HG02973 (cell line): ENCODE data around the gene VIPR2.
"Not testable (repeated sequence)": the region's sequence is repeated elsewhere in the genome, so short reads cannot be mapped to it uniquely, and the experiment has no call there.

Experiments used
- ATAC-seq: cut with Tn5 transposase; IDR thresholded peaks from one replicate; pipeline ENCODE4 v1.9.1; 2021; ENCODE audit warnings: moderate library complexity; ENCODE audit not compliant: unreplicated experiment

Gene VIPR2

DNA sequence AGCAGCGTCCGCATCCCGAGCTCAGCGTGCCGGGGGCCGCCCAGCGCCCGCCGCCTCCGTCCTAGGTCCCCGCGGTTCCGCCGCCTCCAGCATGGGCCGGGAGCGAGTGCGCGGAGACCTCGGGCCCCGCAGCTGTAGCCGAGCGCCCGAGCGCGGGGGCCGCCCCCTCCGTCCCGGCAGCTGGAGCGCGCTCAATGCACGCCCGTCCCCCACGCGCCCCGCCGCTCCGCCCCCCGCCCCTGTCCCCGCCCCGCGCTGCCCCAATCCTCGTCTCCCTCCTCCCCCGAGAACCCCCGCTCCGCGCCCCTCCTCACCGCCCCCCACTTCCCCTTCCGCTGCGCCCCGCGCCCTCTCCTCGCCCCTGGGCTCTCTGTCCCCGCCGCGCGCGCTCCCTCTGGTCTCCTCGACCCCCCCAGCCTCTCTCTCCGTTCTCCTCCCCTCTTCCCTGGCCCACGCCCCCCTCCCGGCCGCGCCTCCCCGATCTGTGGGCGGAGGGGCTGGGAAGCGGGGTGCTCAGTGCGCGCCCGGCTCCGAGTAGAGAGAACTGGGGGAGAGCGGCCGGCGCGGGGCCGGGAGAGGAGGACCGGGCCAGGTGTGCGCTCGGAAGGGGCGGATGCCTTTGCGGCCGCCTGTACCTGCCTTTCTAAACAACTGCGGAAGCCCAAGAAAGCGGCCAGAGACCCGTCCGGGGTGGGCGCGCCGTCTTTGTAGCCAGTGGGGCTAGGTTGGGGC lies at the start of gene VIPR2:
VIPR2 (minus strand) TSS at position 110 of the 732 bp plus-strand sequence; CDS start at position 14, 96 bp downstream.
- no peak for ATAC-seq

DNA sequence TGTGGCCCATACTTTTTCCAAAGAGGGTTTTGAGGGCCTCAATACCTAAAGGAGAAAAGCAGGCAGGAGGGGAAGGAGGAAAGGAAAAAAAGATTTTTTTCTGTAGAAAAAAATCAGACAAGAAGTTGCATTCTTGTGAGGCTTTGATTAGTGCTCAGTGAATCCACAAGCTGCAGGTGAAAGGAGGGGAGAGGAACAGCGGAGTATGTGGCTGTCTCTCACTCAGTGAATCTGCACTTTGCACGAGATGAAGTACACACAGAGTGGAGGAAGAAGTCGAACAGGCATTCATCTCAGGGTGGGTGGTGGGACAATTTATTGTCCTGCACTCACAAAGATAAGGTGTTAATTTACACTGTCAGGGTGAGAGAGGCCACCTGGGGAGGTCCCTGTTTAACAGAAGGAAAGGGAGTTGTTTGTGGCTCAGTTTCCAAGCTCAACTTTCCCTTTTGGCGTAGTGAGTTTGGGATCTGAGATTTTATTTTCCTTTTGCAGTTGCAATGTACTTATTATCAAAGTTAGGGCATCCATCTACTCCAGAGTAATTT lies 49.0 kb upstream of the VIPR2 start:
- ATAC-seq: no peak

DNA sequence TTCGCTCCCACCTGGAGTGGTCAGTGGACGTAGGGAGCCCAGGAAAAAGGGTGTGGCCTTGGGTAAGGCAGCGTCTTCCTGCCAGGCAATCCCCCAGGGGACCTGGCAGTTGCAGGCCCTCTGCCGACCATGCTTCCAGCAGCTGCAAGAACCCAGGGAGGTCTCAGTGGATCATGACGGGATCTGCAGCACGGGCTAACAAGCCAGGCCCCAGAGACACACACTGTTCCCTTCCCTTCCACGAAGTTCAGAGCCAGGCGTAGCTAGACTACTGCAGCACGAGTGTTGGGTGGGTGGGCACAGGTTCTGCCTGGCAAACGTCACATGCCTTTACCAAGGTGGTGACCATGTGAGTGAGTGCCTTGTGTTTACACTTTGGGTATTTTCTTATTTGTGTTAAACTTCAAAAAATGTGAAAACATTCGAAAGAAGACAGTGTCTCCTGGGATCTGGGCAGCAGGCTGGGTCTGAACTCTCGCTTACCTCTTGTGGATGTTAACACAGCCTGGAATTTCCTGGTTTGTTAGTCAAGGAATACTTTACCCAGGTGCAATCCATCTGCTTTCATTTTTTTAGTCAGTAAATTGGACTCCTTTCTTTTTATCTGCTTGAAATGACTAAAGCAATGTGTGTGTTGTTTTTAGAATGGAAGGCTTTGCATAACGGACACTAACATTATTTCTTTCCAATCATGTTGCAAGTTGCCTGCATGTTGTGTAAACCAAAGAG lies 48.2 kb upstream of the VIPR2 start:
- ATAC-seq: no peak

DNA sequence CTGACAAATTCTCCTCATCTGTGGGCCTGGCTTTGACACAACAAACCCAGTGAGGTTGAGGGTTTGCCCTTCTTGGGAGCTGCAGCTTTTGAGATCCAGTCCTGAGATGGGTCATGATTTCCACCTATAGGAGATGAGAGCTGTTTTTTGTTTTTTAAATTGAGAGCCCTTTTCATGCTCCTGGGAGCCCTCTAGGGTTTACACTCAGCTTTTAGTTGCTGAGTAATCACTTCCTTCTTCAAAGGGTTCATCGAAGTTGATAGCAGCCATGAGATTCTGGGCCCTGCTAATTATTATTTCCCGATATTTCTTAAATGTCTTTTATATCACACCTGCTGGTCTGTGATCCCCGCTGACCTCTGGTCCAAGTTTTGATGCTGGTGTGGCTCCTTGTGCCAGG lies 47.3 kb upstream of the VIPR2 start:
- ATAC-seq: no peak

DNA sequence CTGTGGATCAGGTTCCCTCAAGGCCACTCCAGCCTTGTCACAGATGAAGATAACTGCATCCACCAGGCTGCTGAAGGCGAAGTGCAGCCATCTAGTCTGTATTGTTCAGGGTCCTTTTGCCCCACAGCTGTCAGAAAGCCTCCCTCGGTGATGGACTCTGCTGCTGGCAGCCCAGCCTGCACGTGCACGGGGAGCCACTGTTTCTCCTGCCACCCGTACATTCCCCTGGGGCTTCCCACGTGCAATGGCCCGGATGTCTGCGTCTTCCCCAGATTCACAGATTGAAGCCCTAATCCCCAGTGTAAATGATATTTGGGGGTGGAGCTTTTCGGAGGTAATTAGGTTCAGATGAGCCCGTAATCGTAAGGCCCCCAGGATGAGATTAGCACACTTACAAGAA lies 46.6 kb upstream of the VIPR2 start:
- no peak for ATAC-seq

DNA sequence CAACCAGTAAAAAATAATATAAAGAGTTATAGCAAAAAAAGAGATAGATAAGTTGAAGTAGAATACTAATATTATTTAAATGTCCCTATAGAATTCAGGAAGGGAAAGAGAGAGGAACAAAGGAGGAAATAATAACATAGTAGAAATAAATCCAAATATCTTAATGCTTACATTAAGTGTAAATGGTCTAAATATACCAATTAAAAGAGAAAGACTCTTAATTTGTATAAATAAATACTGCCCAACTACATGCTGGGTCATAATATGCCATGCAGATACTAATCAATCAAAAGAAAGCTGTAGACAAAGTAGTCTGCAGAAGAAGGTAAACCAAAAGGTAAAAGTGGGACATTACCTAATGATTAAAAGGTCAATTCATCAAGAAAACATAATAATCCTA lies 43.3 kb upstream of the VIPR2 start:
- ATAC-seq: no peak

GRCh38 chr7:159179241-159179640 lies 34.6 kb upstream of the VIPR2 start:
- no peak for ATAC-seq

GRCh38 chr7:159177284-159177953 lies 32.8 kb upstream of the VIPR2 start:
- ATAC-seq: no peak

GRCh38 chr7:159175792-159176191 lies 31.1 kb upstream of the VIPR2 start:
- ATAC-seq: no peak

DNA sequence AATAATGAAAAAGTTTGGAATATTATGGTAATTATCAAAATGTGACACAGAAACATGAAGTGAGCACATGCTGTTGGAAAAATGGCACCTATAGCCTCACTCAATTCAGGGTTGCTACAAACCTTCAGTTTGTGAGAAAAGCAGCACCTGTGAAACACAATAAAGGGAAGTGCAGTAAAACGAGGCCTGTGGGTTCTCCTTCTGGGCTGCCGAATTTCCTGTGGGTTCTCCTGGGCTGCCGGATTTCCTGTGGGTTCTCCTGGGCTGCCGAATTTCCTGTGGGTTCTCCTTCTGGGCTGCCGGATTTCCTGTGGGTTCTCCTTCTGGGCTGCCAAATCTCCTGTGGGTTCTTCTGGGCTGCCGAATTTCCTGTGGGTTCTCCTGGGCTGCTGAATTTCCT lies 30.4 kb upstream of the VIPR2 start:
- ATAC-seq: not testable (repeated sequence)

GRCh38 chr7:159172400-159172799 lies 27.7 kb upstream of the VIPR2 start:
- no peak for ATAC-seq

DNA sequence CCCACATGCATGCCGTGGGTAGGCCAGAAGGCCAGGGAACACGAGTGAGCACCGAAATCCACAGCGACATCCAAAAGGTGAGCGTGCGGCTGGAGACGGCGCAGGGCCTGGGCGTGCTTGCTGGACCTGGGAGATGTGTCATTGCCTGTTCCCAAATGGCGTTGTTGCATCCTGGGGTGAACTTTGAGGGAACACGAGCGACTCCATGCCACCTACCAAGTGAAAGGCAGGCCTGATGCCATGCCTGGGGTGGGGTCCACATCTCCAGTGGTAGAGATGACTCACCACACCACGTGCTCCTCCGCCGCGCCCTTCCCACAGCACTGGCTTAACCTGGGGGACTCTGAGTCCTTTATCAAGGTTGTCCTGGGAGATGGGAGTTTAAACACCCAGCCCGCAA lies 24.7 kb upstream of the VIPR2 start:
- ATAC-seq: no peak

- ATAC-seq: no peak
These were observed 22.5 kb upstream of the VIPR2 start for GRCh38 chr7:159167139-159167538.

- no peak for ATAC-seq
These were observed 21.9 kb upstream of the VIPR2 start for GRCh38 chr7:159166530-159166929.

DNA sequence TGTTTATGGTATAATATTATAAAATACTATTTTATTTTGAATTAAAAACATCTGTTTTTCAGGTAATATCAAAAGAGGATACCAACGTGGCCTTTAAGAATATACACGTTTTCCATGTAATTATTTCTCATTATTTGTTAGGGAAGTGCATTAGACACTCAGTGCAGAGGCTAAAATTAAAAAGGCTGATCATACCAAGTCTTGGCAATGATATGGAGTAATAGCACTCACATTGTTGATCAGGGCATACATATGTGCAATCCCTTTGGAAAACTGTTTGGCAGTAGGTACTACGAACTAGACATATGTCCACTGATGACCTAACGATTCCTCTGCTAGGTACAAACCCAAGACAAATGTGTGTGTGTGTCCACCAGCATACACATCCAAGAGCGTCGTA lies 20.7 kb upstream of the VIPR2 start:
- ATAC-seq: no peak

GRCh38 chr7:159163703-159164301 lies 19.1 kb upstream of the VIPR2 start:
- ATAC-seq: not testable (repeated sequence)

- ATAC-seq: not testable (repeated sequence)
These were observed 17.5 kb upstream of the VIPR2 start for GRCh38 chr7:159162050-159162626.

GRCh38 chr7:159160450-159160849 lies 15.8 kb upstream of the VIPR2 start:
- no peak for ATAC-seq

DNA sequence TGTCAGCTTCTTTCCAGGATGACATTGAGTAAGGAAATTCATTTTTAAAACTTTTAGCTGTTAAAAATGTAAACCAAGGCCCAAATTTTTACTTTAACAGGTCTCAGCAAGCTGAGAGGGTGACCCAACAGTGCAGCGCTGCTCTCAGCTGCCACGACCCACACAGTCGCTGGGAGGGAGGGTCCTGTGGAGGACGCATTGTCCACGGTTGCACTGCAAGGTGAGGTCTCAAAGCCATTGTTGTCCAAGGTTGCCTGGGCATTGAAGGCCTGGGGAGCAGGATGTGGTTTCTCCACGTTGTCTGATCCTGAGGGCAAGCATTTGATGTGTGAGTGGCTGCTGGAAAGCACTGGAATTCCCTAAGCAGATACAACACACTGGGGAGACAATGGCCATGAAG lies 15.1 kb upstream of the VIPR2 start:
- ATAC-seq: no peak

DNA sequence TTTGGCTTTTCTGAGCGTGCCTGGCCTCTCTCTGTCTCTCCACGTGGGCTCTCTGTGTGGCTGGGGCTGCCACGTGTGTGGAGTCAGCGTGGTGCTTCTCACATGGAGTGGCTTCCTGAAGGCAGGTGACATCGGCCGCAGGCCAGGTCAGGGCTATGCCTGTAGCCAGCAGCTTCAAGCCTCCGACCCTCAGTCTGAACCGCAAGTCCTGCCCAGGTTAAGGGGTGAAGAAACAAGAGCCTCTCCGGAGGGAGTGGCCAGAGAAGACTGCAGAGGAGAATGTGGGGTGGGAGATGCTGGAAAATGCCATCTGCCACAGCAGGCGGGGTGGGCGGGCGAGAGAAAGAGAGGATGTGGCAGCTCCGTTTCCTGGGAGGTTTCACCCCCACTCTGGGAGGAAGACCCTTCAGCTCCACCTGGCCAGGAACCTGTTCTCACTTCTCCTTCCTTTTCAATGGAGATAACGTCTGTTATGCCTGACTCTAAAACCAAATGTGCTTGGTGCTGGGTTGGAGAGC lies 14.3 kb upstream of the VIPR2 start:
- no peak for ATAC-seq
